GM12865 (cell line): ENCODE results near the gene ZNF22.

Experiments used
- DNase-seq: peaks from one replicate; pipeline ENCODE4 v3.0.0; 2010; ENCODE audit warnings: low read depth
- H3K4me3 ChIP-seq: 2 replicates; pipeline ENCODE4 v1.5.1; 2011; ENCODE audit warnings: mild to moderate bottlenecking, low read depth, low read length, control low read depth
- CTCF ChIP-seq: IDR thresholded peaks from 2 replicates; pipeline ENCODE4 v1.5.1; 2011; ENCODE audit warnings: low read length, control low read depth, low read depth, inconsistent platforms; ENCODE audit not compliant: insufficient read depth; ENCODE audit errors: missing control alignments

The ZNF22 gene

GRCh38 chr10:44986670-44987069 lies 14.1 kb upstream of the ZNF22 start:
- no peak overlapping the region for H3K4me3 ChIP-seq
- DNase-seq, result no peak
- TF ChIP-seq CTCF, result no peak

- no peak overlapping the region for H3K4me3 ChIP-seq
- no peak for DNase-seq
- no peak for TF ChIP-seq CTCF
Observed at GRCh38 chr10:44988957-44989585, 11.7 kb upstream of the ZNF22 start.

GRCh38 chr10:44989597-44990301 lies 11.0 kb upstream of the ZNF22 start:
- no peak for TF ChIP-seq CTCF
- DNase-seq, result no peak
- no peak overlapping the region for H3K4me3 ChIP-seq

- no peak overlapping the region for H3K4me3 ChIP-seq
- no peak for TF ChIP-seq CTCF
- DNase-seq, result no peak
Observed at GRCh38 chr10:44990302-44990655, 10.4 kb upstream of the ZNF22 start.

GRCh38 chr10:44990965-44991364 lies 9.8 kb upstream of the ZNF22 start:
- DNase-seq, result no peak
- no peak for TF ChIP-seq CTCF
- no peak overlapping the region for H3K4me3 ChIP-seq

- TF ChIP-seq CTCF, result no peak
- no peak overlapping the region for H3K4me3 ChIP-seq
- DNase-seq, result no peak
Observed at GRCh38 chr10:44991571-44991970, 9.2 kb upstream of the ZNF22 start.
